ENCODE results near the gene APH1A.
"Not testable (repeated sequence)": the region's sequence is repeated elsewhere in the genome, so short reads cannot be mapped to it uniquely, and the experiment has no call there.

Gene APH1A

DNA sequence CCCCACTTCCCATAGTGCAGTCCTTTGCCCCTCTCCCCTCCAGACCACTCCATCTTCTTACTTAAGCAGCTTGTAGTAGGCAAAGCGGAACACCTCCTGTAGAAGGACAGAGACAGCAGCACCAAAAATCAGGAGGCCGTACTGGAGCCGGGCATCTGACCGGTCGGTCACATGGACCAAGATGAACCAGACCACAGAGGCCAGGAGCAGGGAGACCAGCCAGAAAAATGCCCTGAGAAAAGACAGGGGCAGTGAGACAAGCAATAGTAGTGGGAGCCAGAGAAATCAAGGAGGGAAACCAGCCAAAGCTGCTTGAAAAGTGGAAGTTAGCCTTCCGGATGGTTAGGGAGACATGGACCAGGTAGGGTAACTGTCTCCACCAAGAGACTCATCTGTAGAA lies 920 bp downstream of the APH1A start:
- DNase-seq, result no peak

DNA sequence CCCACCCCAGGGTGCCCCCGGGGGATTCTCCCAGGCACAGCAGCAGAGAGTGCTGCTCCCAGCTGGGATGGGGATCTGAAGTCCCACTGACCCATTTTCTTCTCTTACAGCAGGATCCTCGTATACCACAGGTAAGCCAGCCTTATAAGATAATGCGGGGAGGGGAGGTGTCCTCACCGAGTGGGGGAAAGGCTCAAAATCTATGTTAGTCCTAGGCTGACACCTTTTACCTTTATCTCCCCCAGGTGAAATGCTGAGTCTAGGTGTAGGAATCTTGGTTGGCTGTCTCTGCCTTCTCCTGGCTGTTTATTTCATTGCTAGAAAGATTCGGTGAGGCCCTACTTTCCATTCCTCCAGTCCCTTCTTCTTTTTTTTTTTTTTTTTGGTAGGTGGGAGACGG lies 5.3 kb downstream of the APH1A start:
- no peak for DNase-seq

DNA sequence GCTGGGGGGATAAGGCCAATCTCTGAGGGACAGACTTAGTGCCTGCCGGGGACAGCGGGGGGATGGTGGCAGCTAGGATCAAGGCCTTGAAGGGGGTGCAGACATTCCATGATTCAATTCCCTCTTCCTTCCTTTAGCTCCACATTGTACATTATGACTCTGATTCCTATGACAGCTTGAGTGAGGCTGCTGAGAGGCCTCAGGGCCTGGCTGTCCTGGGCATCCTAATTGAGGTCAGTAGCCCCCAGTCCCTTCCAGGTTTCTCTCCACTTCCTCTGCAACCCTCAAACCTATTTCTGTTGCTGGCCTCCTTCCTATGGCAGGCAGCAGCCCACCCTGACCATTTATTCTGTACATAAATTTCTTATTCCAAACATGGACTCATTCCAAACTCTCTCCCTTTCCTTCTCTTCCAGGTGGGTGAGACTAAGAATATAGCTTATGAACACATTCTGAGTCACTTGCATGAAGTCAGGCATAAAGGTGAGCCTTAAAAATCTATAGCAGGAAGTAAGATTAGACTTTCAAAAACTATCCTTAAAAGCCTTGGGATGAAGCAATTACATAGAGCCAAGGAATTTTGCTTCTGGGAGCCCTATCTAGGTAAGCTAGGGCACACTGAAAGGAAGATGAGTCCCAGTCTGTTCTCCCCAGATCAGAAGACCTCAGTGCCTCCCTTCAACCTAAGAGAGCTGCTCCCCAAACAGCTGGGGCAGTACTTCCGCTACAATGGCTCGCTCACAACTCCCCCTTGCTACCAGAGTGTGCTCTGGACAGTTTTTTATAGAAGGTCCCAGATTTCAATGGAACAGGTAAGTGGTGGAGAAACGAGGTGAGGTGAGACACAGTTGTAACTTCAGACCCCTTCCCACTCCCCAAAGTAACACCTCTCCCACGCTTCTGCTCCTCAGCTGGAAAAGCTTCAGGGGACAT lies 6.2 kb downstream of the APH1A start:
- no peak for DNase-seq

DNA sequence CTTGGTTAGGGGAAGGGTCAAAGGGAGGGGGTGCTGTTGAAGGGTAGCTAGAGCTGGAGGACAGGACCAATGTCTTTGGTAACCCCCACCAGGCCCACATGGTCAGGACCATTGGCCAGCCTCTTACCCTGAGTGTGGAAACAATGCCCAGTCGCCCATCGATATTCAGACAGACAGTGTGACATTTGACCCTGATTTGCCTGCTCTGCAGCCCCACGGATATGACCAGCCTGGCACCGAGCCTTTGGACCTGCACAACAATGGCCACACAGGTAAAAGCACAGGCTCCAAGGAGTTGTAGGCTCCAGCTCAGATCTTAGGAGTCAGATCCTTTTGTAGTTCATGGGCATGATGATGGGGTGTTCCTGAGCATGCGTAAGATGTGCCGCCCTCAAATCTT lies 7.4 kb downstream of the APH1A start:
- DNase-seq, result no peak

DNA sequence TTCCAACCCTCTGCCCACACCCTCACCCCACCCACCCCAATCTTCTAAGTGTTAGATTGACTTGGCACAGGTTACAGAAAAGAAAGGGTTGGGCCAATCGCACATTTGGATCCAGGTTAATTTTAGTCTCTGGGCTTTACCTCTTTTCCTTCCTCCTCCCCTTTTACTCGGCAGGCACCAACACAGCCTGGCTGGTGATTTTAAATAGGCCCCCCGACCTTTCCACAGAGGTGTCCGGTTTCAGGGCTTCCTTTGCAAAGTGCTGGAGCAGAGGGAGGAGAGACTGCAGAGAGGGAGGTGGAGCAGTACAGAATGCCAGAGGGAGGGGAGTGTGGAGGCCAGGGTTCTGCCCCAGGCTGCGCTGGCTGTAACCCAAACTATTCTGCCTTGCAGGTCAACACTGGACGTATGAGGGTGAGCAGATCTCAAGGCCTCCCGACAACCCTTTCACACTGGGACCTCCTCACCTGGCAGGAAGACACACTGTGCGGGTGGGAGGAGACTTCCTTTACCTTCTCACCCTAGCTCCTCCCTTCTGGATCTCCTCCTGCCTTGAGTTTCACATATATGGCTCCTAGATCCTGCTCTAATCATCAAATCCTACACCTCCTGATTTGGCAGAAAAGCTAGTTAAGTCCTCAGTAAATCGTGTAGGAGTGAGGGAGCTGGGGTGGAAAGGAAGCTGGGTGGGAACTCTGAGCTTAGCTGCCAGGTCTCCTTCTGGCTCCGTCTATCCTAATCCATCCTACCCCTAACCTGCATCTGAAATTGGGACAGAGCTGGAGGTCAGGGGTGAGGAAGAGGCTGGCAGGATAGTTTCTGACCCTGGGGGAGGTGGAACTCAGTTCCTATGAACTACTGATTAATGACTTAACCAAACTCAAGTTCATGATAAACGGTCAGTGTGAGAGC lies 8.8 kb downstream of the APH1A start:
- DNase-seq, result peak; percentile 54

DNA sequence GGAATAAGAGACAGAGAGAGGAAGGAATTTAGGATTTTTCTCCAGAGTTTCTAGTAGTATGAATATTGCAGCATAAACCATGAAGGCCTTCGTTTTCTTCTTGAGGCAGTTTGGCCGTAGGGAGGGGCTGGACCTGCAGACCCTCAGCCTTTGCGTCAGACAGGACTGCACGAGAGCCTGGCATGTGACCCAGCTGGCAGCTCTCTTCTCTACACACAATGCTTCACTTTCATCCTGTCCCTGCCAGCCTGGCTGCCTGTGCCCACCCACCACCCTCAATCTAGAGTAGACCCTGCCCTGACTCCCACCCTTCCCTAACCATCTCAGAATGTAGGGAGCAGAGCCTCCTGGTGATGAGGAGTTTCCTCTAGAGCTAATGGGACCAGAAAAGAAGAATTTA lies 9.6 kb downstream of the APH1A start:
- no peak for DNase-seq

DNA sequence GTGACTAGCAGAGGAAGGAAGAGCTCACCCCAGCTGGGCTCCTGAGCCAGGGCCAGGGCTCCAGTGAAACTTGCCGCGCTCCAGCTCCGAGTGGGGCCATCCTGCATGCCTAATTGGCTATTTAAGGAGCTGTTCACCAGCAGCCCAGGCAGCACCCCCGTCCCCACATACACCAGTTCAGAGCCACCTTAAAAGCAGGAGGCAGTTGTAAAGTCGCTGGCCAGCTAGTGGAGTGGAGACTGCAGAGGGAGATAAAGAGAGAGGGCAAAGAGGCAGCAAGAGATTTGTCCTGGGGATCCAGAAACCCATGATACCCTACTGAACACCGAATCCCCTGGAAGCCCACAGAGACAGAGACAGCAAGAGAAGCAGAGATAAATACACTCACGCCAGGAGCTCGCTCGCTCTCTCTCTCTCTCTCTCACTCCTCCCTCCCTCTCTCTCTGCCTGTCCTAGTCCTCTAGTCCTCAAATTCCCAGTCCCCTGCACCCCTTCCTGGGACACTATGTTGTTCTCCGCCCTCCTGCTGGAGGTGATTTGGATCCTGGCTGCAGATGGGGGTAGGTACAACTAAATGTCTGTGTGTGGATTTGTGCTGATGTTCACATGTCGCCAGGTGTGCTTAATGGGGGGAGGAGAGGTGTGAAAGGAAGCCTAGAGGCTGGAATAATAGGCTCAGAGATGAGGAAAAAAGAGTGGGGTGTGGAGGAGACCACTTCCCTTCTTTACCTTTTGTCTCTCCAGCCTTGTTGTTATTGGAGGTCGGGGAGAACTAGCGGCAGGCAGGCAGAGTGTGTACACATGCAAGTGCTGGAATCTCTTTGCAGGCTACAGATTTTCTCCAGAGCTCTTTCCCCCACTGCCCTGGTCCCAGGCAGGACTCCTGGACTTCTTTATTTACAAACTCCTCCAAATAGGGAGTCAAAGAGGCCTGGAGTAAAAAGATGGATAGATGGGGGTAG lies 10.9 kb downstream of the APH1A start, which contains the start of gene CA14:
Gene CA14 (plus strand): TSS at position 151 of the 962 bp plus-strand sequence. CDS start 355 bp downstream, at position 506.
- no peak for DNase-seq

DNA sequence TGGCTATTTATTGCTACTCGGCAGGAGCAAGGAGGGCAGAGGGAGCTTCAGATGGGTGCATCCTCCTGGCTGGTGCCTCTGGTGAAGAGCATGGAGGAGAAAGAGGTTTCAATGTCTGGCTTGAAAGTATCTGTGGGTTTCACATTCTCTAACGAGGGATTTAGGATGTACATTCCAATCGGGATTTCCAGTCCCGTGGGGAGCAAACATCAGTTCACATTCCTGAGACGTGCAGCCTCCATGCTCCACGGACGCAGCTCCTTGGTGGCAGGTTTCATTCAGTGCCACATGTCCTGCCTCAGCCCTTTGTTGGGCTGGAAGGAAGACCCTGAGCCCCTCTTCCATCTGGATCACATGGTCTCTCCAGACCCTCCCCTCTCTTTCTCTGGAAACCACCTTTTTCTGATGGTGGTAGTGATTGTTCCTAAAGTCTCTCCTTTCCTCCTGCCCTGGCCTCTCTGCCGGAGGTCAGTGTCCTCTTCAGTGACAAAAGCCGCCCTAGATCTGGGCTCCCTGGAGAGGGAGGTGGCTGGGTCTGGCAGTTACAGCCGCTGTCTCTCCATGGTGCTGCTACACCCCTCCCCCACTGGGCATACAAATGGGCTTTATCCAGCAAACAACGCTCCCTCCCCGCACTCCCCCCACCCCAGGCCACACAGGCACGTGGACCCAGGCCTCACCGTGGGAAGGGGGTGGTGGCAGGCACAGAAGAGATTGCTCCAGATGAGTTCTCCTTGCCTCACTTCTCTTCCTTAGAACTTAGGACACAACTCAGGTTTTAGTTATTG lies 12.1 kb downstream of the APH1A start:
- no peak for DNase-seq

DNA sequence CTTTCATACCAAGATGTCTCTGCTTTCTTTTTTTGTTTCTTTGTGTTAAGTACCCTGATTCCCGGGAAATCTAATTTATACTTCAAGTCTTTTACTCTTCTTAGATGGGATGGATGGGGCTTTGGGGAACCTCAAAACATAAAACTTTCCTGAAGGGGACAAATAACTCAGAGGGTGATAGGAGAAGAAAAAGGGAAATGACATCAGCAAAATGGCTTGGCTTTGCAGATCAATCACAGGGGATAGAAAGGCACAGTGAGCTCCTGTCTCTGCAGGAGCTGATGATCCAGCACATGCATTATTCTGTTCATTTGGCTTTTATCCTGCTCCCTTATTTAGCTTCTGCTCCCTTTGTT lies 12.6 kb downstream of the APH1A start:
- DNase-seq, result no peak

DNA sequence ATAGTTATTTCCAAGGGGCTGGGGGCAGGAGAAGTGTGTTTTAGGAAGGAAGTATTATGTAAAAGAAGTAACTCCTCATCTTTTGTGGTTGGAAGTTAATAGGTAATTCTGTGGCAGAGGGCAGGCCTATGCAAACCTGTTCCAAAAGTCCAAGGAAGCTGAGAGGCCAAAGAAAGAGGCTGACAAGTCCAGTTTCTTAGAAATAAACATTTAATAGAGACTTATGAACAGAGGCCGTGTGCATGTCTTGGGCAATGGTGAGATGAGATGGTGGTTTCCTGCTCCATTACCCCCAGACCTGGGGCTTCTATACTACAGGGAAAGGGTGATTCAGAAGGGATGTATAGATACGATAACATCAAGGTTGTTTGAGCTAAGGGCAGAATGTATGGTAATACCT lies 18.9 kb downstream of the APH1A start:
- no peak for DNase-seq

DNA sequence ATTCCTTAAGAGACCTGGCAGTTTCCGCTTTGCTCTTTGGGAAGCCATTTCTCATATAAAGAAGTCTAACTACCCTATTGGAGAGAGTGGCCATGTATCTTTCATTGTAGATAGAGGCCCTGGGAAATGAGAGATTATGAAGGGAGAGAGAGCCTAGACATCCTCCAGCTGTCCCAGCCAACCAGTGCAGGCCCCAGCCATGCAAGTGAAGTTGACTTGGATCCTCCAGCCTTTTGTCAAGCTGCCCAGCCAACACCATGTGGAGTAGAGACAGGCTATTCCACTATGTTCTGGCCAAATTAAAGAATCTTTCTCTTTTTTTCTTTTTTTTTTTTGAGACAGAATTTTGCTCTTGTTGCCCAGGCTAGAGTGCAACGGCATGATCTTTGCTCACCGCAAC lies 25.8 kb downstream of the APH1A start:
- DNase-seq, result no peak

DNA sequence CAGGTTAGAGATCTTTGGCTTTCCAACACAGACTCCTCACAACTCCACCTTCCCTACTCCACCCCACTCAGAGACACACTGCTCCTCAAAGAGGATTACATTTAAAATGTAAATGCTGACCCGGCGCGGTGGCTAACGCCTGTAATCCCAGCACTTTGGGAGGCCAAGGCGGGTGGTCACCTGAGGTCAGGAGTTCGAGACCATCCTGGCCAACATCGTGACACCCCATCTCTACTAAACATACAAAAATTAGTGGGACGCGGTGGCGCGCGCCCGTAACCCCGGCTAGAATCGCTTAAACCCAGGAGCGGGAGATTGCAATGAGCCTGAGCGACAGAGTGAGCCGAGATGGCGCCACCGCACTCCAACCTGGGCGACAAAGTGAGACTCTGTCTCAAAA lies 31.1 kb downstream of the APH1A start:
- no peak for DNase-seq

DNA sequence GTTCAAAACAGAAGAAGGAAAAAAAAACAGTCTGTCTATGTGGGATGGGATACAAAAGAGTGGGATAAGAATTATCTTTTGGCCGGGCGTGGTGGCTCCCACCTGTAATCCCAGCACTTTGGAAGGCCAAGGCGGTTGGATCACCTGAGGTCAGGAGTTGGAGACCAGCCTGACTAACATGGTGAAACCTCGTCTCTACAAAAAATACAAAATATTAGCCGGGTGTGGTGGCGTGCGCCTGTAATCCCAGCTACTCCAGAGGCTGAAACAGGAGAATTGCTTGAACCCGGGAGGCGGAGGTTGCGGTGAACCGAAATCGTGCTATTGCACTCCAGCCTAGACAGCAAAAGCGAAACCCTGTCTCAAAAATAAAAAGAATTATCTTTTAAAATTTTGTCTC lies 31.6 kb downstream of the APH1A start:
- not testable (repeated sequence) for DNase-seq

DNA sequence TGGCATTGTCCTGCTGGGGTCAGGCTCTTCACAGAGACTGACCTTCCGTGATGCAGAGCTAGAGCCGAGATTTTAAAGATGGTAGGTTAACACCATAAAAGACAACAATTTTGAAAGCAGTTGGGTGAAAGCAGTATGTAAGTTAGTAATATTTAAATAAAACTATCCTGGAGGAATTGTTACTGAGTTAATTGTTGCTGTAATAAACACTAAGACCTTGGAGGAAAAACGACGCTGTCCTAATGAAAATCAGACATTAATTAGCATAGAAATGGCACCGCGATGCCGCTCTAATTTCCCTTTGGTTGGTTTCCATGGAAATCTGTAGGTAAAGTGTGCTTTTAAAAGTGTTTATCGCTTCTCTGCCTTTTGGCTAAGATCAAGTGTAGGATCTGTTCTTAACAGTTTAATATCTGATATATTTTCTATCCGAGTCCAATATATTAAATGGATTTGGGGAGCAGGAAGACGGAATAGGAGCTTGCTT lies 32.2 kb downstream of the APH1A start:
- no peak for DNase-seq

DNA sequence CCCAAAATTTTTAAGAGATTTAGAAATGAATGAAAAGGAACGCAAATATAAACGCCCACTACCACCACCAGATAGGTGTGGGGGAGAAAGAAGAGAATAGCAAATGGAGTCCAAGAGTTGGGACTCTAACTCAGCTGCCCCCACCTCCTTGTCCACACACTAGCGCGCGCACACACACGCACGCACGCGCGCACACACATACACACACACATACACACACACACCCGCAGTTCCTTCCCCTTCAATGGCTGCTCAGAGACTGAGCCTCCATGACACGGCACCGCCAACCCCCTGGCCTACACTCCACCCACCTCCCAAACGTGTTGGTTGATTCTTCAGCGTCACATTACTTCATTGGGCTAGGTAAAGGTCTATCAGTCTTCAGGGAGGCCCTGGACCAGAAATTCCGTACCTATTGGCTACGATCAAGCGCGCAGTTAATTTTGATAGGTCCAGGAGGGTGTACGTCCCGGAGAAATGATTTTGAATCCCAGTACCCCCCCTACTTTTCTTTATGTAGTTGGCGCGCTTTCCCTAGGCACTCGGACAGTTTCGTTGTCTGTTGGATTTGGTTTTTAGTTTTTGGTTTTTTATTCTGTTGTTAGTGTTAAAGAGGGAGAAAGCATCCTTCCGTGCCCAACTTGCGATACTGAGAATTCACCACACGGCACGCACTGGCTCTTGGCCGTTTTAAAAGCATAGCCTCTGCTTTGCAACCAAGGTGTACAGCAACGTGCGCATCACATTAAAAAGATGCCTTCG lies 32.8 kb downstream of the APH1A start, which contains the start of gene ANP32E:
Gene ANP32E (minus strand): TSS at position 261 of the 762 bp plus-strand sequence. CDS start 326 bp downstream, outside the sequence.
- DNase-seq, result peak; percentile 99

DNA sequence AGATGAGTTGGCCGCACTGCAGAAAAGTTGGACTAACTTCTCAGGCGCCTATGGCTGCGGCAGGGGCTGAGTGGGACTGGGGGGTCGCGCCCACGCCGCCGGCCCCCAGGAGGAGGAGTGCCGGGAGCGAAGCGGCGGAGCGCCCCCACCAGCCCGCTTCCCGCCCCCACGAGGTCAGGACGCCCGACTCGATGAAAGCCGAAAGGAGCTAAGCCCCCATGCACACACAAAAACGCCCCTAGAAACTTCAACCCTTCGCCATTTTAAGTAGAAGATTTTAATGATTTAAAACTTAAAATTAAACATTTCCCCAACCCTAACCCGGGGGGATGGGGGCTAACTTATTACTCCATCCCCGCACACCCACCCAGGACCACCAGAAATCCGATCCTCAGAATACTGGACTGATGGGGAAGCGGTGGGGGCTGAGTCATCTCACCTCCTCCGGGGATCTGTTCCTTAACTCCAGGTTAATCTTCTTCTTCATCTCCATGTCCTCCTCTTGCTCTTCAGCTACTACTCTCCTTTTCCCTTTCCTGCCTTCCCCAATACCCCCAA lies 33.4 kb downstream of the APH1A start:
- no peak for DNase-seq

DNA sequence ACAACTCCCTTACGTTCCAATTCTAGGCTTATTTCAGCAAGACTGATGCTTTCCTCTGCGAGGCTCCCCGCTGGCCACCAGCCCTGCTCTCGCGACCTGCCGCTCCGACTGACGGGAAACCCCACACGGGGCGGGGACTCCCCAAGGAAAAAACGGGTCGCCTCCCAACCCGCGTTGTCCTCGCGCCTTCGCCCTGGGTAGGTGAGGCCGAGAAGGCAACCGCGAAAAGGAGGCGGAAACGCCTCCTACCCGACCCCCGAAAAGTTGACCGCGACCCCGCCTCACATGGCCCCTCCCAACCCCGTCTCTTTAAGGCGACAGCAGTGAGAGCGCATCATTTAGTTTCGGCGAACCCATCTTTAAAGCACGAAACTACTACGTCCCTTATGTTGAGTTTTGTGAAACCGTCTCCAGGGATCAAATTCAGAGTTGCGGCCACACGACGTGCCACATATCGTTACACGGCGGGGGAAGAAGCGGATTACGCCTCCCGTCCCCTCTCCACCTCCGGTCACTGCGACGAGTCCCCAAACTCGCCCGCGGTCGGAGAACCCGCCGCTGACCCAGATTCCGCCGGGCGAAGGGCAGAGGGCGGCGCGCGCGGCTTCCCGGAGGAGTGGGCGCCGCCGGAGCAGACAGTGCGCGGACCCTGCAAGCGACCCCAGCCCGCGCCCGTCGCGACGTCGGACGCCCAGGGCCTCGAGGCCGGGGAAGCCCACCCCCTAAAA lies 34.1 kb downstream of the APH1A start:
- no peak for DNase-seq

DNA sequence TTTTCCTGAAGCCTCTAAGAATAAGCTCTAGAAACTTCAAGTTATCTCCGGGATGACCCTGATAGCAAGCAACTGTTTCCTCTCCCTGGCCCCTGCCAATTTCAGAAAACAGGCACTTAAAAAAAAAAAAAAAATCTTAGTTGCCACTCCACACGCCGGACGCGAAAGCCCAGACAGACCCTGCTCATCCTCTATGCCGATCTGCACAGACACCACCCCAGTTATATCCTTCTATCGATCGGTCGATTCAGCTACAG lies 34.6 kb downstream of the APH1A start:
- DNase-seq, result no peak

DNA sequence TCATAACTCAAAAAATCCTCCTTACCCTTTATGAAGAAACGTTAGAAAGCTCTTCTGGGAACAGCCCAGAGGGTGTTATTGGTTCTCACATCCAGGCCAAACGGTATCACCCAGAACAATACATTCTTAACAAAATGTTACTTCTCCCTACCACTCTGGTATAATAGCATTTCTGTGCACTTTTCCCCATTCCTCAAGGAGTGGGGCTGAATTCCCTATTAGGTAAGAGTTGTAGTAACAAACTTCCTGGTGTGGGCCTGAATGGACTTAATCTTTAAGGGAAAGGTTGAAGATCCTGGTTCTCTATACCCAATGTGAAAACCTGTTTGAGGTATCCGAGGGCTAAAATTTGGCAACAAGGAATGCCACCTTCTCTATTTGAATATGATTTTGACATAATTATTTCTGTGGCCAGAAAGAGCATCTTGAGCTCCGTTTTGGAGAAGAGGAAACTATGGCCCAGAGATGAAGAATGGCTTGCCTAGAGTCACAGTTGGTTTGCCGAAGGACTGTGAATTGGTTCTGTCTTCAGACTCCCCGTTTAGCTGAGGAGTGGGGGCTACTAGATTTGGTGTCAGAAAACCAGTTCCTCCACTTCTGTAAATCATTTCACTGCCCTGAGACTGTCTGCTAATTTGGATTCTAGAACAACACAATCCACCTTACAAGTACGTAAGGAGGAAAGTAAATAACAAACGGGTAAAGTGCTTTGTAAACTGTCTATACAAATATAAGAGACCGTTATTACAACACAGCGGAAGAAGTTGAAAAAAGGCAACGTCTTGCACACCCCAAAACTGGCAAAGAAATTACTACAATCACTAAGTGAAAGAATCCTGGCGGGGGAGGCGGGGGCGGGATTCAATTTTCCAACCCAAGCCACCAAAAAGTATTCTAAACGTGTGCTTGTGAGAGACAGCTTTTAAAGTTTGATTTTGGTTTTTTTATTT lies 35.2 kb downstream of the APH1A start:
- no peak for DNase-seq

All from NCI-H1436 treated with DMSO at 0.1 percent for 48 hours (cell line).